Esophagus squamous epithelium (tissue), 4 donors: Measurements from ENCODE around the gene DHRSX.

Experiments used
- CTCF ChIP-seq, 6 experiments: fragments of 450-650 bp in 4 of 6; fragments of 200-600 bp in 2 of 6; sonication (generic) in 2 of 6; IDR thresholded peaks; one replicate each; pipeline ENCODE4 v1.5.1; 2016 to 2019; ENCODE audit warnings: antibody characterized with exemption in 6 of 6, mild to moderate bottlenecking in 4 of 6, moderate library complexity in 4 of 6
- POLR2A ChIP-seq, 4 donors: fragments of 450-650 bp; IDR thresholded peaks; one replicate each; pipeline ENCODE4 v1.6.1; 2017; ENCODE audit warnings: antibody characterized with exemption in 4 of 4, mild to moderate bottlenecking in 4 of 4, moderate library complexity in 3 of 4

DNA sequence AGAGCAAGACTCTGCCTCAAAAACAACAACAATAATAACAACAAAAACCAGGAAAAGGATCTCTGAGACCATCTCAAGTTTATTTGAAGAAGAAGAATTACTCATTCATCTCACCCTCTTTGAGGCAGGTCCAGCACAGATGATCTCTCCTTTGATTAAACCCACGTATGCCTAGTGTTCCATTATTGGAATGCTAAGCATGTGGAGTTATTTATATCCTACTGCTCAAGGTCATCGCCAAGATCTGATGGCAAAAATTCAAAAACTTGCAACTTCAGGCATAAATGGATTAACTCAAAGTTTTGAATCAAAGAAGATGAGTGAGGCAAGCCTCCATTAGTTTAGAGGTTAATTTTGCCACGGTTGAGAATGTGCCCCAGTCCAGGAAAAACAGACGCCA lies 184.2 kb downstream of the DHRSX start:
- TF ChIP-seq CTCF (IDR thresholded peaks at IDR 0.05): no peak
- no peak for TF ChIP-seq POLR2A (IDR thresholded peaks at IDR 0.05)
